Stimulated activated naive CD8-positive, alpha-beta T cell treated with anti-CD3 and anti-CD28 coated beads, Interleukin-15, Interleukin-2, amounts not matched to agents 100 U/mL and 50 U/mL, for 24 hours (primary cell): ENCODE results near the gene OIP5.
"Not testable (repeated sequence)": the region's sequence is repeated elsewhere in the genome, so short reads cannot be mapped to it uniquely, and the experiment has no call there.

Experiments
- ATAC-seq: fragments of 150-1000 bp; cut with Tn5 transposase; one replicate; pipeline ENCODE4 v1.10.0; 2021
- DNase-seq: peaks from one replicate; pipeline ENCODE4 v3.0.0; 2021

OIP5 gene

DNA sequence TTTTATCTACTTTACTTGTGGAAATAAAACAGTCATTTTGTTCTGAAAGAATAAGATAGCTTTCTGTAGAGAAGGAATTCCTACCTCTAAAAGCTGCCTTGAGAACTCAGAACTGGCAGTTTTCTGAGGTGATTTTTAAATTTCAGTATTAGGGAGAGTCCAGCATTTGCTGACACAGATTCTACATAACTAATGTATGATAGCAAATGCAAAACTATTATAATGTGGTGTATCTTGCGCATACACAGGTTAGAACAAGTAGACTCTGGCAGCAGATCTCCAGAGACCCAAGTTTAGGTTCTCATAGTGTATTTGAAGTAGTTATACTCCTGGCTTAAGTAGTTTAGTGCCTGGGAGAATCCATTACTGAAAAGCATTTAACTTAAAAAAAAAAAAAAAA, 30.8 kb downstream of the OIP5 start:
- ATAC-seq (no peak), DNase-seq (no peak)

DNA sequence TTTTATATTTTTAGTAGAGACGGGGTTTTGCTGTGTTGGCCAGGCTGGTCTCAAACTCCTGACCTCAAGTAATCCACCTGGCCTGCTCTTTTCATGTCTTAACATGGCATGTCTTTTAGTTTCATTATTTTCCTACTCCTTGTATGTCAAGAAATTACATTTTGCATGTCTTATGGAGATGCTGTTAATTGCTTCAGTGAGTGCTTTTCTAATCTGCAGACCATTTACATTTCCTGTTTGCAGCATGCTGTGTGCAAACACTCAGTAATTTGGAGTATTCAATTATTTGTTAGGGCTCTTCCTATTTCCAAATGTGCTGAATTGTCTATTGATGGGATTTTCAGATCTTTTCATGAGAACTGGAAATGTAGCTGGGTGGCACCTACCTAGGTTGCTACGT, 31.3 kb downstream of the OIP5 start:
- not testable (repeated sequence) for DNase-seq, ATAC-seq

DNA sequence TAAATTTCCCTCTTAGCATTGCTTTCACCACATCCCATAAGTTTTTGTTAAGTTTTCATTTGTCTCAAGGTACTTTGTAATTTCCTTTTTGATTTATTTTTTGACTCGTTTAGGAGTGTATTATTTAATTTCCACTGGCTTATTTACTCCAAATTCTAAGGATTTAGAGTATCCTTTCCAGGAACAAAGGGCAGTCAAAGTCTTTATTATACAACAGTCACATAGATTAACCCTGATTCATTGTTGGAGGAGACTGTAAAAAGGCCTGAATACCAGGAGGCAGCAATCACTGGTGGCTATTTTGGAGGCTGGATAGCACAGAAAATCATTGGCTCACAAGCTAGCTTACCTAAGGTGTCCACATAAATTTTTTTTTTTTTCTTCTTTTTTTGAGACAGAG, 39.9 kb downstream of the OIP5 start:
- ATAC-seq (no peak), DNase-seq (no peak)

DNA sequence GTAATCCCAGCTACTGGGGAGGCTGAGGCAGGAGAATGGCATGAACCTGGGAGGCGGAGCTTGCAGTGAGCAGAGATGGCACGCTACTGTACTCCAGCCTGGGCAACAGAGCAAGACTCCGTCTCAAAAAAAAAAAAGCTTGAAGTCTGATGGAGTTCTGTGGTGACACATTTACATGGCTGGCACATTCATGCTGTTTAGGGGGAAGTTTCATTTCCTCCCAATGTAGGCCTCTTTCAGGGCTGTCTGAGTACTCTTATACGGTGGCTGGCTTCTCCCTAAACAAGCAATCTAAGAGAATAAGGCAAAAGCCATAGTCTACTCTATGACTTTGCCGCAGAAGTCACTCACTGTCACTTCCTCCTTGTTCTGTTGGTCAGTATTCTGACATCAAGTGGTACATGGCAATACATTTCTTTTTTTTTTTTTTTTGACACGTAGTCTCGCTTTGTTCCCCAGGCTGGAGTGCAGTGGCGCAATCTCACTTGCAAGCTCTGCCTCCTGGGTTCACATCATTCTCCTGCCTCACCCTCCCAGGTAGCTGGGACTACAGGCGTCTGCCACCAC, 41.2 kb downstream of the OIP5 start:
- DNase-seq: no peak

DNA sequence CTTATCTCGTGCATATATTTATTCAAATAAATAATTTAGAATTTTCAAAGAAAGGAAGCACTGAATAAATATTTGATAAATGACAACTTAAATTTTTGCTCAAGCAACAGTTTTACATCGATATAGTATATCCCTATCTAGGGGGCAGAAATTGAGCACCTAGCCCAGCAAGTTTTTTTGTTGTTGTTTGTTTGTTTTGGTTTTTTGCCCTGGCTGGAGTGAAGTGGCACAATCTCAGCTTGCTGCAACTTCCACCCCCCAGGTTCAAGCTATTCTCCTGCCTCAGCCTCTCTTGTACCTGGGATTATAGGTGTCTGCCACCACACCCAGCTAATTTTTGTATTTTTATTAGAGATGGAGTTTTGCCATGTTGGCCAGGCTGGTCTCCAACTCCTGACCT, 42.4 kb downstream of the OIP5 start:
- ATAC-seq: no peak
- no peak for DNase-seq

More for the DNA sequence above, 41.2 kb downstream of the OIP5 start:
- peak; percentile 54 for ATAC-seq

DNA sequence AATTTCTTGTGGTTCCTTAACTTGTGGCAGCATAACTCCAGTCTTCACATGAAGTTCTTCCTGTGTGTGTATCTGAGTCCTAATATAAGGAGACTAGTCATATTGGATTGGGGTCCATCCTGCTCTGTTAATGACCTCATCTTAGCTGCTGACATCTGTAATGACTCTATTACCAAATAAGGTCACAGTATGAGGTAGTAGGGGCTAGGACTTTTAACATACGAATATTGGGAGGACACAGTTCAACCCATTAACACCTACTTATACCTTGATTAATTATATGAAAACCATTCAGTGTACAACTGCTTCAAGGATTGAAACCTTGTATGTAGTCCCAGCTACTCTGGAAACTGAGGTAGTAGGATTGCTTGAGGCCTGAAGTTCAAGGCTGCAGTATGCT, 43.9 kb downstream of the OIP5 start:
- no peak for ATAC-seq
- no peak for DNase-seq

DNA sequence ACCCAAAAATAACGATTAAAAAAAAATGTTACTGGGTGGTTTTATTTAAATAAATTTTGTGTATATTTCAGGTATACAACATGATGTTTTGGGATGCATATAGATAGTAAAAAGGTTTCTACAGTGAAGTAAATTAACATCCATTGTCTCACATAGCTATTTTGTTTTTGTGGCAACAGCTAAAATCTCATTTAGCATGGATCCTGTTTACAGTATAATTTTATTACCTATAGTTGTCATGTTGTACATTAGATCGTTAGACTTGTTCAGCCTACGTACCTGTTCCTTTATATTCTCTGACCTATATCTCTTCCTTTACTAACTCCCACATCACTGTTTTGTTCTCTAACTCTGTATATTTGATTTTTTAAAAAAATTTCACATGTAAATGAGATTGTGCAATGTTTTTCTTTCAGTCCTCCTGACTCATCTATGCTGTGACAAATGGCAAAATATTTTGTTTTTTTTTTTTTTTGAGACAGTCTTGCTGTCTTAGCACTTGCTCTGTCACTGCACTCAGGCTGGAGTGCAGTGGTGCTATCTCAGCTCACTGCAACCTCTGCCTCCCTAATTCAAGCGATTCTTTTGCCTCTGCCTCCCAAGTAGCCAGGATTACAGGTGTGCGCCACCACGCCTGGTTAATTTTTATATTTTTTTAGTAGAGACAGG, 45.6 kb downstream of the OIP5 start:
- ATAC-seq: no peak

DNA sequence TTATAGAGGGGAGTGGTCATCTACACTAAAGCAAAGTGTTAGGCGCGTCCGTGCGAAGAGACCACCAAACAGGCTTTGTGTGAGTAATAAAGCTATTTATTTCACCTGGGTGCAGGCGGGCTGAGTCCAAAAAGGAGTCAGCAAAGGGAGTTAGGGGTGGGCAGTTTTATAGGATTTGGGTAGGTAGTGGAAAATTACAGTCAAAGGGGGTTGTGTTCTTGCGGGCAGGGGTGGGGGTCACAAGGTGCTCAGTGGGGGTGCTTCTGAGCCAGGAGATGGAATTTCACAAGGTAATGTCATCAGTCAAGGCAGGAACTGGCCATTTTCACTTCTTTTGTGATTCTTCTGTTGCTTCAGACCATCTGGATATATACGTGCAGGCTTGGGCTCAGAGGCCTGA, 47.1 kb downstream of the OIP5 start:
- ATAC-seq (no peak), DNase-seq (peak; percentile 10)

More for the DNA sequence above, 45.6 kb downstream of the OIP5 start:
- DNase-seq: no peak

DNA sequence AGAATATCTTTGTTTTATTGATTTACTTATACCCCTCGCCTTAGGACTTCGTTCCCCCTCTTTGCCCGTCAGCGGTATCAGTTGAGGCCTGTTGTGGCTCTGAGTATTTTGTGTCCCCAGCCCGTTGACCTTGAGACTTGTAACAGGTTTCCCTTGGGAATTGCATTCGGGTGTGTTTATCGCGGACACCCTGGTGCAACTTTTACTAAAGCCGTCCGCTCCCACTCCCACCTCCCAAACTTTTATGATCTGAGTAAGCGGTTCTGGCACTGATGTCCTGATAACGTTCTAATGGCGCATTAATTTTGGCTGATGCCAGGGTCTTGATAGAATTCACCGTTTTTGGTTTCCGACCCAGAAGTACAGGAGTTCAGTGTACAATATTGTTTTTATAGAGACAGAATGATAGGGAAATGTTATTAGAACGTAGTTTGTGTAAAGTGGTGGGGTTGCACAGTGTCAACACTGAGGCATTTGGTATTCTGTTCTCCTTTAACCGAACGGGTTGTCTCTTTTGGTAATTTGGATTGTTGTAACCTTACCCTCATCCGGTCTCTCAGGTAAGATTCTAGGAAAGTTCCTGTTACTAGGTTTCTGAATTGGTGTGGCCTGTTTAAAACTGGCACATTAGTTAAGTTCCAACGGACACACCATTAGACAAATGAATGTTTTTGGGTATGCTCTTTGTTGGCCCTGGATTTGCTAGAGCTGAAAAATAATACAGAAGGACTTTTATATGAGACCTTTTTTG, 47.8 kb downstream of the OIP5 start:
- ATAC-seq: no peak
- no peak for DNase-seq

DNA sequence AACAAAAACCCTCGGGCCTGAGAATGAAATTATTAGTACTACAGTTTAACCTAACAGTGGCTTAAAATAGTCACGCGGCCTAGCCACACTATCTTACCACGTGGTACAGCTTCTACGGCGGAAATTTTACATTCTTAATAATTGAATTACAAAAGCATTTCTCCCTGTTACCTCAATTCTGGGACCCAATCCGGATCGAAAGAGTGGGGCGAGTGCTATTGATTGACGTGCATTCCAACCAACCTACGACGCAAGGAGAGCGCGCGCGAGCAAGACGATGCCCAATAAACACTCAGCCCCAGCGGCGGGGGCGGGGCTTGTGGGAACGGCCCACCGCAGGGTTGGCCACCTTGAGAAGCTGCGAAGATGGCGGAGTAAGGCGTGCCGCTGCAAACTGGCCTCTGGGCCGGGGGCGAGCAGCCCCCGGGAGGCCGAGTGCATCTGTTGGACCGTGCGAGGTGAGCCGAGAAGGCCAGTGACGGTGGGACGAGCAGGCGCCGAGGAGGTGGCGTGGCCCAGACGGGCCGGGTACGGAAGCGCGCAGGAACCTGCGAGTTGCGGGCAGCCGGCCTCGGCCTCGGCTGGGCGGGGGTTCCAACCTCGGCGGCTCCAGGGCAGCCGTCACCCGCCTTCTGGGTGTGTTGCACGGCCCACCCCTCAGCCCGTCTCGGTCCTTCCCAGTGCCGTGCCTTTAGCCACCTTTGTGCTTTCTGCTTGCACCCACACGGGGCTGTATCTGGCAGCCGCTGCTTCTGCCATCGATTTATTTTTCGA, 48.6 kb downstream of the OIP5 start:
- peak; percentile 96 for ATAC-seq
- DNase-seq: peak; percentile 98

DNA sequence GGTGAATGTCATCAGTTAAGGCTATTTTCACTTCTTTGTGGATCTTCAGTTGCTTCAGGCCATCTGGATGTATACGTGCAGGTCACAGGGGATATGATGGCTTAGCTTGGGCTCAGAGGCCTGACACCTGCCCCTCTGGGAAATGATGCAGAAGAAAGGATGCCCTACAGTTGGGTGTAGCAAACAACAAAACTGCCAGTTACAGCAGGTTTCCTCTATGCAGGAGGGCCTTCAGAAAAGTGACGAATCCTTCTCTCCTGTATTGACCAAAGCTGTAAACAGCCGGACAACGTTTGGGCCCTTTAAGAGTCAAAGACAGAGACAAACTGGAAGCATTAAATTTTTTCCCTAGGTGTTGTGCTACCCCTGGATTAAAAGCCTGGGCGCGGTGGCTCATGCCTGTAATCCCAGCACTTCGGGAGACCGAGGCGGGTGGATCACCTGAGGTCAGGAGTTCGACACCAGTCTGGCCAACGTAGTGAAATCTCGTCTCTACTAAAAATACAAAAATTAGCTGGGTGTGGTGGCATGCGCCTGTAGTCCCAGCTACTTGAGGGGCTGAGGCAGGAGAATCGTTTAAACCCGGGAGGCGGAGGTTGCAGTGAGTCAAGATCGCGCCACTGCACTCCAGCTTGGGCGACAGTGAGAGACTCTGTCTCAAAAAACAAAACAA, 49.3 kb downstream of the OIP5 start:
- DNase-seq, ATAC-seq: not testable (repeated sequence)

DNA sequence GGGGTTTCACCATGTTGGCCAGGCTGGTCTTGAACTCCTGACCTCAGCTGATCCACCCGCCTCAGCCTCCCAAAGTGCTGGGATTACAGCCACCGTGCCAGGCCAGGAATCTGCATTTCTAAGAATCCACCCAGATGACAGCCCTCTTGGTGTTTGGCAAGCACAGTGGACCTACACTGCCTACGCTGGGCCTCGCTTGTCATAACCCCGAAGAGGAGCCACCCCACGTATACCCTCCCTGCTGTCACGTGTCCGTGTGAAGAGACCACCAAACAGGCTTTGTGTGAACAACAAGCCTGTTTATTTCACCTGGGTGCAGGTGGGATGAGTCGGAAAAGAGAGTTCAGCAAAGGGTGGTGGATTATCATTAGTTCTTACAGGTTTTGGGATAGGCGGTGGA, 50.0 kb downstream of the OIP5 start:
- not testable (repeated sequence) for ATAC-seq, DNase-seq

DNA sequence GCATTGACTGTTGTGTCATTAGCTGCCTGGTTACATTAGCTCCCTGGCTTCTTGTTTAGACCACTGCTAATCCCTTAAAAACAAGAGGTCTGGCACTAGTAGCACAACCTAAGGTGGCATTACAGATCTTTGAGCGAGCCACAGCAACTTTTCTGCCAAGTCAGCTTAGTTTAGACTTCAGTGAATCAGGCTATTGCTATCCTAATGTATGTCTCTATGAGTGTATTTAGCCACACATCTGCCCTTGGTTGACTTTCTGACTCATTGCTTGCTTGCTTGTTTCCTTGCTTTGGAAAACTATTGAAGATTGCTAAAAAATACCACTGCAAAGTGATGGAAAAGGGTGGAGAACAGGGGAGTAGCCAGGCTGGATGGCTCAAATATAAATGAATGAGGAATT, 51.2 kb downstream of the OIP5 start:
- no peak for ATAC-seq
- DNase-seq: no peak

DNA sequence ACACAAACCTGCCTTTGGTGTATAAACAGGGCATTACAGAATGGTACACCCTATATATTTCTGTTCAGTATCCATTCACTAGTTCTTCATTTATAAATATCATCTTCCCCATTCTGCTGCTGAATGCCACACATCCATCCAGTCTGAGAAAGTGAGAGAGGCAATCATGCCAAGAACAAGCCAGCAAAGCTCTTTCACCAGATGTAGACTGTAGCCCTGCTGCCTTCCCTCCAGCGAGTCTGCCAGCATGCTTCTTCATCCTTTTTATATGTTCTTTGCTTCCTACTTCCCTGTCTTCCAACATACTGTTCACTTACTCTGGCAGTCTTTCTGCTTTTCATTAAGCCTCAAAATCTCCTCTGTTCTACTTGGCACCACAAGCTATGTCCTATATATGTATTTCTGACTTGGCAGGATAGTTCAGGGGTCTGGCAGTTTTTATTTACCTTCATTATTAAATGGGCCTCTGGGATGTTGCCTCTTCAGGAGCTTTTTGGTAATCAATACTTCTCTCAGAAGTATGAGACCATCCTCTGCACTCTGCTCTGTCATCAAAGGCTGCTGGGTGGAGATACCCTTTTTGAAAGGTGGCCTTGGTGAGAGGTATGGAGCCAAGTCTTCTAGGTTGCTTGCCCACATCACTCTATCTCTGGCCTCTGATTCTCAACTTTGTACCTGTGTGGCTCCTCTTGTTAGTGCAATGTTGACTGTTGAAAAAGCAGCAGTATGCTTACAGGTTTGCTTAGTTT, 52.7 kb downstream of the OIP5 start:
- DNase-seq (no peak), ATAC-seq (no peak)

DNA sequence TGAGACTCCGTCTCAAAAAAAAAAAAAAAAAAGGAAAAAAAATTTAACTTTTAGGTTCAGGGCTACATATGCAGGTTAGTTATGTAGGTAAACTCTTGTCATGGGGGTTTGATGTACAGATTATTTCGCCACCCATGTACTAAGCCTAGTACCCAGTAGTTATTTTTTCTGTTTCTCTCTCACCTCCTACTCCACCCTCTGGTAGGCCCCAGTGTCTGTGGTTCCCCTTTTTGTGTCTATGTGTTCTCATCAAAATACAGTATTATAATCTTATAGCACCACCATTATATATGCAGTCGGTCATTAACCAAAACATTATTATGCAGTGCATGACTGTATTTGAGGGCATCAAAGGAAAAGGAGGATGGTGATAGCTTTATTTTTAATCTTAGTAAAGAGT, 54.1 kb downstream of the OIP5 start:
- DNase-seq: no peak

DNA sequence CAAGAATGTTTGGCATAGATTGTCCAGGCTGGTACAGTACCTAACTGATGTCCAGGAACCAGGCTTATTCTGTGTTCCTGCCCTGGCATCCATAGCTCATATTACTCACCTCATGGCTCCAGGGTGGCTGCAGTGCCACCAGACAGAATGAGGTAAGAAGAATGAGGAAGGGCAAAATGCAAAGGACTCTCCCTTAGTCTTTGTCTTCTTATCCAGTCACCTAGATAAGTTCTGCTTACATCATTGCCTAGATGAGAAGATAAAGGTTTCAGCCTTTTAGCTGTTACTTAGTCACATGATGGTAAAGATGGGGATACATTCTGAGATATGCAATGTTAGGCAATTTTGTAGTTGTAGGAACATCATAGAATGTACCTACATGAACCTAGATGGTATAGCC, 55.6 kb downstream of the OIP5 start:
- no peak for DNase-seq
- no peak for ATAC-seq

More for the DNA sequence above, 54.1 kb downstream of the OIP5 start:
- no peak for ATAC-seq

DNA sequence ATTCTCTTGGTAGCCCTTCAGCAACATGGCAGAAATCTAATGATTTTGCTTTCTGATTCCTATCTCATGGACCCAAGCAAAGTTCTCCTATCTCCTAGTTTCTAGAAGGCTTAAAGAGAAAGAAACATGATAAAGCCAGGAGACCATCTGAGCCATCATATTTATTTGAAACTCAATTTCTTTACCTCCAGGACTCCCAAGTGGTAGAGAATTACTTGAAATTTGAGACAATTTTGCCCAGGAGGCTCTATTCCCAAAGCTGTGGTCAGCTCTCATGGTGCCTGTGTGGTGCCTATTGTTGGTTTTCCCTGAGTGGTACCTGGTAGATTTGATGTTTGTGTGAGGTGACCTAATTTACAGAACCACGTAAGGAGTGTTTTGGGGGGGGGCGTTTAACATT, 62.5 kb downstream of the OIP5 start:
- ATAC-seq: no peak
- no peak for DNase-seq

DNA sequence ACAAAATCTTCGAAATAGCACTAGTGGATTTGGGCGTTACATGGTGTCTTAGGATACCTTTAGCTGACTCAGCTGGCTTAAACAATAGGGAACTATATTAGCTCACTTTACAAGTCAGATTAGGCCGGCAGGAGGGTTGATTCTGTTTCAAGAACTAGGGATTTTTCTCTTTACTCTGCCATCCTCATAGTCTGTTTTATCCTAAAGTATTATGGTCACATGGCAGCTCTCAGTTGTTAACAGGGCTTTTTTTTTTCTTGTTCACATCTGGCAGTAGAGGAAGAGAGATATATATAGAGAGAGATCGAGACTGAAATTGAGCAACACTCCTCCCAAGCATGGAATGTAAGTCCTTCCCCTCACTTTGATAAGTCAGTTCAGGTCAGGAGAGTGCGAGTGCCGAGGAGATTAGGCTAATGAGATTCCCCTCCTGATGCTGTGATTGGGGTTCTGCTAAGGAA, 68.5 kb downstream of the OIP5 start:
- ATAC-seq (no peak), DNase-seq (no peak)

DNA sequence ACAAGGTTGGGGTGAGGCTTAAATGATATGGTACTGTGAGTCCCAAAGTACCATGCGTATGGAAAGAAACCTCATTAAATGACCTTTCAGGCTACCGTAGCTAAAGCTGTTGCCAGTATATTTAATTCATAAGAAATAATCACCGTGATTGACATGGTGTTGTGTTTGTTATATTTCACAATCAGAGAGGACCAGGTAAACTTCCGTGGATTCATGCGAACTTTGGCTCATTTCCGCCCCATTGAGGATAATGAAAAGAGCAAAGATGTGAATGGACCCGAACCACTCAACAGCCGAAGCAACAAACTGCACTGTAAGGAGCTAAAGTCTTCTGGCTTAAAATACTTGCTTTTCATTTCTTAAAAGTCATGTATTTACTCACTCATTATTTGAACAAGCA, 69.8 kb downstream of the OIP5 start:
- DNase-seq (no peak), ATAC-seq (no peak)

DNA sequence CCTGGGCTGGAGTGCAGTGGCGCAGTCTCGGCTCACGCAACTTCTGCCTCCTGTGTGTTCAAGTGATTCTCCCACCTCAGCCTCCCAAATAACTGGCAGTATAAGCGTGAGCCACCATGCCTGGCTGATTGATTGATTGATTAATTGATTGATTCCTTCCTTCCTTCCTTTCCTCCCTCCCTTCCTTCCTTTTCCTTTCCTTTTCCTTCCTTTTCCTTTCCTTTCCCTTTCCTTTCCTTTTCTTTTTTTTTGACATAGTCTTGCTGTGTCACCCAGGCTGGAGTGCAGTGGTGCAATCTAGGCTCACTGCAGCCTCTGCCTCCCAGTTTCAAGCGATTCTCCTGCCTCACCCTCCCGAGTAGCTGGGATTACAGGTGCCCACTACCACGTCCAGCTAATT, 71.5 kb downstream of the OIP5 start:
- not testable (repeated sequence) for ATAC-seq, DNase-seq

DNA sequence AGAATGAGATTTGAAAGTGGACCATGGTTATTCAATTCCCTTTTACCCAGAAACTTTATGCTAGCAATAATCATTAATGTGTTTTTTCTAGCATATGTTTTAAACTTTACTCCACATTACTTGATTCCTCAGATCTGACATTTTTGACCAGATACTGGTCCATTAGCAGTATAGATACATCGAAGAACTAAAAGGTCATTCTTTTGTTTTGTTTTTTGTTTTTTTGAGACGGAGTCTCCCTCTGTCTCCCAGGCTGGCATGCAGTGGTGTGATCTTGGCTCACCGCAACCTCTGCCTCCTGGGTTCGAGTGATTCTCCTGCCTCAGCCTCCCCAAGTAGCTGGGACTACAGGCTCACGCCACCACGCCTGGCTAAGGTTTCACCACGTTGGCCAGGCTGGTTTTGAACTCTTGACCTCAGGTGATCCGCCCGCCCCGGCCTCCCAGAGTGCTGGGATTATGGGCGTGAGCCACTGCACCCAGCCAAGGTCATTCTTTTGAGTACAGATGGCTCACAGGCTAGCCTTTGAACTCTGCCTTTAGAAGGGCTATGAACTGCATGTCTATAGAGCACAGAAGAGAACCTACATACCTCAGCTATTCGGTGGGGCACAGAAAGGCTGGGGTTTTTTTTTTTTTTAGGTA, 72.7 kb downstream of the OIP5 start:
- no peak for ATAC-seq
- DNase-seq: no peak
